ENCODE measurements around the gene MARCKS. TPM values are rescaled to one million over a fixed set of nuclear protein-coding genes. Genes with fewer than 3 reads are reported as not detected.
A peak's percentile ranks its signal among the peaks of the same experiment; 100 is the strongest.

Gene MARCKS
- total and polyA plus RNA-seq, 9 donors = 199 to 355 (median 224) TPM

- no peak for DNase-seq
- Histone ChIP-seq H3K36me3 (ENCODE audit: control insufficient read depth, insufficient read depth, low read length) (no peaks in the 10 kb centered on the region), H3K4me1 (ENCODE audit: control insufficient read depth, insufficient read depth, low read length) (no peaks in the 10 kb centered on the region), H3K27me3 (ENCODE audit: control insufficient read depth, insufficient read depth, low read length) (no peaks in the 10 kb centered on the region), H3K4me3 (ENCODE audit: low read length) (no peak overlapping the region), H3K9me3 (replicated peaks; ENCODE audit: control insufficient read depth, low read depth, low read length) (no peaks in the 10 kb centered on the region), H3K27ac (ENCODE audit: low read length) (no peak overlapping the region)
- WGBS (ENCODE audit: insufficient coverage) = no CpG with 5 or more reads among the region's 1 CpG
These were observed 10.6 kb upstream of the MARCKS start for GRCh38 chr6:113846577-113846976.

DNA sequence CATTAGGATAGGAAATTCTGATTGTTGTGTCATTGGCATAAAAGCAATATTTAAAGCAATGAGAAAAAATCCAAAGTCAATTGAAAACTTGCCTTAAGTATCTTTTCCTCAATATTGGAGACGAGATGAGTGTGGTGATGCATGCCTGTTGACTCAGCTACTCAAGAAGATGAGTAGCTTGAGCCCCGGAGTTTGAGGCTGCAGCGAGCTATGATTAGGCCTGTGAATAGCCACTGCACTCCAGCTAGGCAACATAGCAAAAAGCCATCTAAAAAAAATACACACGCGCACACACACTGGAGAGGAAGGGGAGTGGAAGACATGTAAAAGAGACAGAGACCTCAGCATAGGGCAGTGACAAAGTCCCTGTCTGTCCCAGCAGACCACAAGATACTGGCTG is 9.7 kb upstream of the MARCKS start:
- H3K4me3 ChIP-seq (ENCODE audit: low read length) = no peak overlapping the region

GRCh38 chr6:113848280-113848679 is 8.9 kb upstream of the MARCKS start:
- Histone ChIP-seq H3K27me3 (ENCODE audit: control insufficient read depth, insufficient read depth, low read length) (no peaks in the 10 kb centered on the region), H3K4me1 (ENCODE audit: control insufficient read depth, insufficient read depth, low read length) (no peaks in the 10 kb centered on the region), H3K36me3 (ENCODE audit: control insufficient read depth, insufficient read depth, low read length) (no peaks in the 10 kb centered on the region), H3K9me3 (replicated peaks; ENCODE audit: control insufficient read depth, low read depth, low read length) (no peaks in the 10 kb centered on the region), H3K27ac (ENCODE audit: low read length) (no peak overlapping the region), H3K4me3 (ENCODE audit: low read length) (no peak overlapping the region)
- DNase-seq = no peak

More for the DNA sequence above, 9.7 kb upstream of the MARCKS start:
- Histone ChIP-seq H3K27ac (ENCODE audit: low read length) (no peak overlapping the region), H3K27me3 (ENCODE audit: control insufficient read depth, insufficient read depth, low read length) (no peaks in the 10 kb centered on the region), H3K36me3 (ENCODE audit: control insufficient read depth, insufficient read depth, low read length) (no peaks in the 10 kb centered on the region), H3K4me1 (ENCODE audit: control insufficient read depth, insufficient read depth, low read length) (no peaks in the 10 kb centered on the region), H3K9me3 (replicated peaks; ENCODE audit: control insufficient read depth, low read depth, low read length) (no peaks in the 10 kb centered on the region)
- WGBS (ENCODE audit: insufficient coverage) = 100% methylated on average over 1 of the region's 5 CpGs
- no peak for DNase-seq

DNA sequence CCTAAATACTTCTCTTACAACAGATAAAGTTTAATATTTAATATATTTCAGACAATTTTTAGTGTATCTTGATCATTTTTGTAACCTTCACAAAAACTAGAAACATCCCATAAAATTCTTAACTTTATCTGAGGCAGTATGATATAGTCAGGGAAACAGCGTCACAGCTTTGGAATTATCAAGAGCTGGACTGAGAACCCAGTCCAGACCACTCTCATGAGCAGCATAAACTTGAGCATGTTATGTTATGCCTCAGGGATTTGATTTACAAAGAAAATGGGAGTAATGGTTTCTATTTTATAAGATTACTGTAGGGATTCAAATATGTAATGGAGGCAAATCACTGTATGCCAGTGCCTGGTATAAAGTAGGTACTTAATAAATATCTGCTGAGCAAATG is 8.3 kb upstream of the MARCKS start:
- peaks cover under 1% of the 10 kb centered on the region for H3K4me1 ChIP-seq (ENCODE audit: control insufficient read depth, insufficient read depth, low read length)
- H3K4me3 ChIP-seq (ENCODE audit: low read length) = no peak overlapping the region
- no peak overlapping the region for H3K27ac ChIP-seq (ENCODE audit: low read length)
- DNase-seq = no peak
- no peaks in the 10 kb centered on the region for H3K9me3 ChIP-seq (replicated peaks; ENCODE audit: control insufficient read depth, low read depth, low read length)
- H3K27me3 ChIP-seq (ENCODE audit: control insufficient read depth, insufficient read depth, low read length) = no peaks in the 10 kb centered on the region
- H3K36me3 ChIP-seq (ENCODE audit: control insufficient read depth, insufficient read depth, low read length) = no peaks in the 10 kb centered on the region
- no CpG with 5 or more reads among the region's 1 CpG for WGBS (ENCODE audit: insufficient coverage)

DNA sequence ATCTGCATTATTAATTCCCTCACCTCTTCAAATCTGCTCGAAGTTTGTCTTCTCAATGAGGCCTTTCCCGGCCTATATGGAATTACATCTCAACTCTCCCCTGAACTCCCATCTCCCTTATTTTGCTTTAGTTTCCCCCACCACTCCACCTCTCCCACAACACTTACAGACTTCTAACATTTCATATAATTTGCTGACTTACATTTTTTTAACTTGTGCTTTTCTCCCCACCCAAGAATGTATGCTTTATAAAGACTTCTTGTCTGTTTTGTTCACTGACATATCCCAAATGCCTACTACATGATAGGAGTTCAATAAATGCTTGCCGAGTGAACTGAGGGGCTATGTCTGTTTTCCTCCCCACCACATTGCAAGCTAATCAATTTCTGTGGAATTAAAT is 3.9 kb upstream of the MARCKS start:
- Histone ChIP-seq H3K27ac (ENCODE audit: low read length) (no peak overlapping the region), H3K27me3 (ENCODE audit: control insufficient read depth, insufficient read depth, low read length) (no peaks in the 10 kb centered on the region), H3K4me1 (ENCODE audit: control insufficient read depth, insufficient read depth, low read length) (peaks cover 8% of the 10 kb centered on the region), H3K36me3 (ENCODE audit: control insufficient read depth, insufficient read depth, low read length) (no peaks in the 10 kb centered on the region), H3K9me3 (replicated peaks; ENCODE audit: control insufficient read depth, low read depth, low read length) (no peaks in the 10 kb centered on the region), H3K4me3 (ENCODE audit: low read length) (no peak overlapping the region)
- 70% methylated on average over 2 of the region's 3 CpGs for WGBS (ENCODE audit: insufficient coverage)
- DNase-seq = no peak

DNA sequence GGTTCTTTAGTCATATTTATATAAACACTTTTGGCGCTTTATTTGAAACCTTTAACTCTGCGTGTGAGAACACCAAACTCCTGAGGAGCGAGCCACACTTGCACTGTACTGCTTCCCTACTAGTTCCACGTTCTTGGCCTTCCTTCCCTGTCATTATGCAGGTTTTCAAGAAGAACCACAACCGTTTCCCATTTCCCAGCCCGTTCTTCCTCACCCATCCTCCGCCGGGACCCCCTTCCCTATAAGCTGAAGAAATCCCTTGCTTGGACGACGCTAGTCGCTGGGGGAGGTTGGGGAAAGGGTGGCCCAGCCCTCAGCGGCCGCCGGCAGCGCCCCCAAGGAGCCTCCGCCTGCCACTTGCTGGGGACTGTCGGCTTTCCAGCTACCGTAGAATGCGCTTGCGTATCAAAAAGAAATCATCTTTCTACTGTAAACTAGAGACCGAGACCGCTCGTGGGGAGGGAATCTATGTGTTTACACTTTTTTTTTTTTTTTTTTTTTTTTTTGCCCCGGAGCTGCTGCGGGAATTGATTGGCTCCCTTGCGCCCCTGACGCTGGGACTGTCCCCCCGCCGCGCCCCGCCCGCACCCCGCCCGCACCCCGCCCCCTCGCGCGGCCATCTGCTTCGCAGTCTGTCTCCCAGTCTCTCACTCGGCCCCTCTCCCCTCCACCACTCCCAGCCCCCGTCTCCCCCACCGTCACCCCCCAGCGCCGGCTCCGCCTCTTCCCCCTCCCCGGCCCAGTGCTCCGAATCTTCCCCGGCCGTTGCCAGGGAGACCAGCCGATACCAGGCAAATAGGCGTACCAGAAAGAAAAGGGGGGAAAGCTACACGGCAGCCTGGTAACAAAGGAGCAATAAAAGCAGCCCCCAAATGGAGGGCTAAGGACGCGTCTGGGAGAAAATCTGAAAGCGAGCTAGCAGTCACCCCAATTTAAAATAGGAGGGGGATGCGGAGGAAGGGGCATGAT is 2.3 kb upstream of the MARCKS start:
- no peaks in the 10 kb centered on the region for H3K27me3 ChIP-seq (ENCODE audit: control insufficient read depth, insufficient read depth, low read length)
- H3K27ac ChIP-seq (ENCODE audit: low read length) = peak overlapping the region; percentile 100
- peaks cover 8% of the 10 kb centered on the region for H3K4me1 ChIP-seq (ENCODE audit: control insufficient read depth, insufficient read depth, low read length)
- 0% methylated on average over 18 of the region's 56 CpGs for WGBS (ENCODE audit: insufficient coverage)
- no peaks in the 10 kb centered on the region for H3K36me3 ChIP-seq (ENCODE audit: control insufficient read depth, insufficient read depth, low read length)
- peak overlapping the region; percentile 100 for H3K4me3 ChIP-seq (ENCODE audit: low read length)
- peak; percentile 95 for DNase-seq
- no peaks in the 10 kb centered on the region for H3K9me3 ChIP-seq (replicated peaks; ENCODE audit: control insufficient read depth, low read depth, low read length)

- WGBS (ENCODE audit: insufficient coverage) = 0% methylated on average over 18 of the region's 27 CpGs
- peaks cover 8% of the 10 kb centered on the region for H3K4me1 ChIP-seq (ENCODE audit: control insufficient read depth, insufficient read depth, low read length)
These were observed 1.4 kb upstream of the MARCKS start for GRCh38 chr6:113855500-113856374.

GRCh38 chr6:113856375-113856624 is 845 bp upstream of the MARCKS start:
- Histone ChIP-seq H3K4me1 (ENCODE audit: control insufficient read depth, insufficient read depth, low read length) (peaks cover 8% of the 10 kb centered on the region), H3K36me3 (ENCODE audit: control insufficient read depth, insufficient read depth, low read length) (peaks cover 2% of the 10 kb centered on the region)

More at GRCh38 chr6:113855500-113856374, 1.4 kb upstream of the MARCKS start:
- Histone ChIP-seq H3K27me3 (ENCODE audit: control insufficient read depth, insufficient read depth, low read length) (no peaks in the 10 kb centered on the region), H3K9me3 (replicated peaks; ENCODE audit: control insufficient read depth, low read depth, low read length) (no peaks in the 10 kb centered on the region), H3K36me3 (ENCODE audit: control insufficient read depth, insufficient read depth, low read length) (peaks cover 2% of the 10 kb centered on the region), H3K4me3 (ENCODE audit: low read length) (peak overlapping the region; percentile 100), H3K27ac (ENCODE audit: low read length) (peak overlapping the region; percentile 100)
- peak; percentile 85 for DNase-seq

GRCh38 chr6:113857556-113858479 is 673 bp downstream of the MARCKS start:
- Histone ChIP-seq H3K4me1 (ENCODE audit: control insufficient read depth, insufficient read depth, low read length) (peaks cover 8% of the 10 kb centered on the region), H3K27ac (ENCODE audit: low read length) (peak overlapping the region; percentile 100), H3K4me3 (ENCODE audit: low read length) (peak overlapping the region; percentile 100), H3K27me3 (ENCODE audit: control insufficient read depth, insufficient read depth, low read length) (no peaks in the 10 kb centered on the region), H3K9me3 (replicated peaks; ENCODE audit: control insufficient read depth, low read depth, low read length) (no peaks in the 10 kb centered on the region), H3K36me3 (ENCODE audit: control insufficient read depth, insufficient read depth, low read length) (peaks cover 2% of the 10 kb centered on the region)
- 1% methylated on average over 19 of the region's 43 CpGs for WGBS (ENCODE audit: insufficient coverage)
- DNase-seq = peak; percentile 79

More at GRCh38 chr6:113856375-113856624, 845 bp upstream of the MARCKS start:
- Histone ChIP-seq H3K27ac (ENCODE audit: low read length) (peak overlapping the region; percentile 100), H3K9me3 (replicated peaks; ENCODE audit: control insufficient read depth, low read depth, low read length) (no peaks in the 10 kb centered on the region), H3K4me3 (ENCODE audit: low read length) (peak overlapping the region; percentile 100), H3K27me3 (ENCODE audit: control insufficient read depth, insufficient read depth, low read length) (no peaks in the 10 kb centered on the region)
- 0% methylated on average over 3 of the region's 10 CpGs for WGBS (ENCODE audit: insufficient coverage)
- DNase-seq = no peak
